ENCODE measurements around the gene SLC30A7.
A peak's percentile ranks its signal among the peaks of the same experiment; 100 is the strongest.

The SLC30A7 gene

GRCh38 chr1:100891380-100891779 is 4.5 kb upstream of the SLC30A7 start:
- DNase-seq (ENCODE audit: extremely low read depth, low read depth): no peak
- H3K4me3 ChIP-seq (replicated peaks; ENCODE audit: low read depth, low read length): no peak overlapping the region
- TF ChIP-seq CTCF (IDR thresholded peaks at IDR 0.05; ENCODE audit: low read depth, low read length, missing control alignments): no peak

GRCh38 chr1:100892554-100892953 is 3.3 kb upstream of the SLC30A7 start:
- DNase-seq (ENCODE audit: extremely low read depth, low read depth): no peak
- TF ChIP-seq CTCF (IDR thresholded peaks at IDR 0.05; ENCODE audit: low read depth, low read length, missing control alignments): no peak

GRCh38 chr1:100893718-100894117 is 2.2 kb upstream of the SLC30A7 start:
- peak overlapping the region; percentile 98 for H3K4me3 ChIP-seq (replicated peaks; ENCODE audit: low read depth, low read length)
- no peak for TF ChIP-seq CTCF (IDR thresholded peaks at IDR 0.05; ENCODE audit: low read depth, low read length, missing control alignments)
- DNase-seq (ENCODE audit: extremely low read depth, low read depth): no peak

More at GRCh38 chr1:100892554-100892953, 3.3 kb upstream of the SLC30A7 start:
- no peak overlapping the region for H3K4me3 ChIP-seq (replicated peaks; ENCODE audit: low read depth, low read length)

DNA sequence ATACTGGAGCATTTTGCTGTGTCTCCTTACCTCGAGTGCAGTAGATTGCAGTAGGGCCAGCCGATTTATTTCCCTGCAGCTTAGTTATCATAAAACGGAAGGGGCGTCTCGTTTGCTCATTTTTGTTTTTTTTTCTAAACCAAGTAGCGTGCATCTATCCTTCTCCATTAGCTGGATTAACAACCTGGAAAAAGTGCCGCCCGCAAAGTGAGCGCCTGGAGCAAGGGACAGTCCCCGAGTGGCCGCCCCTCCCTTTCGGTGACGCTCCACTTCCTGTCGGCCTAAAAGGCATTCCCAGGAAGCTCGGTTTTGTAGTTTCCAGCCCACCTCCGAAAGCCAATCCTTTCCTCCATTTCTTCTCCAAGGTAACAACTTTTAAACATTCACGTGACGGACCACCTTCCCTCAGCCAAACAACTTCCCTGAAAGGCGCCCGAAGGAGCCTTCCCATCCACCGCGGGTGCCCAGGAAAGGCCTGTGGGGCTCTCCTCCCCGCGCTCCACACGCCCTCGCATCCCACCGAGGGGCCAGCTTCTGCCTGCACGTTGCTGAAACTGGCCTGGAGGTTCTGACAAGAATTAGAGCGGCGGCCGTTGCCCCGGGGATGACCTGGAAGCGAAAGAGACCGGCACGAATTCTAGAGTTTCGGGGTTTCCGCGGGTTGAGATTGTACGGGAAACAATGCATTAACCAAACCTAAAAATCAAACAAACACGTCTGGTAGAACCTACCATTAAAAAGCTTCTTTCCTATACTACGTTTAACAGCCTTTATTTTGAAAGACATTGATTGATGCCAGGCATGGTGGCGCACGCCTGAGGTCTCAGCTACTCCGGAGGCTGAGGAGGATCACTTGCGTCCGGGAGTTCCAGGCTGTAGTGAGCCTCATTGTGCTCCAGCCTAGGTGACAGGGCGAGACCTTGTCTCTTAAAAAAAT is 1.0 kb upstream of the SLC30A7 start, which contains the start of gene EXTL2:
EXTL2 (minus strand) TSS at position 240 of the 937 bp plus-strand sequence. CDS start 6,085 bp downstream, outside the sequence.
- DNase-seq (ENCODE audit: extremely low read depth, low read depth): peak; percentile 77
- no peak for TF ChIP-seq CTCF (IDR thresholded peaks at IDR 0.05; ENCODE audit: low read depth, low read length, missing control alignments)
- peak within 1 kb of the TSS; percentile 98 for H3K4me3 ChIP-seq (replicated peaks; ENCODE audit: low read depth, low read length)

DNA sequence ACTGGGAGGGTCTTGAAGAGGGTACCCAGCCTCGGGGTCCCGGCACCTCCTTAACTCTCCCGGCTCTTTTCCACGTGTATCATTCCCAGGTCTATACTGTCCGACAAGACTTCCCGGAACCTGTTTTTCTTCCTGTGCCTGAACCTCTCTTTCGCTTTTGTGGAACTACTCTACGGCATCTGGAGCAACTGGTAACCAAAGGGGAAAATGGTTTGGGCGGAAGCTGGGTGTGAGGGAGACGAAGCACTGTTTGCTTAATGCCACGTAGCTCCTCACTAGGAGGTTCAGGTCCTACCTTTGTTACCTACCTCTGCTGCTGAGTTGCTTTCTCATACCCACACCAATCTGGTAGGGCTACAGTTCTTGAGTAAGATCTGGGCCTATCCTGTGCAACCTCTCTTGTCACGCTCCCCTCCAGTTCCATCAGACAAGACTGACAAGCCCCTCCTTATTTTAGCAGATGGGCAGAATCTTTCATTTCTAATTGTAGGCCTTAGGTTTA is 642 bp downstream of the SLC30A7 start:
- peak; percentile 4 for DNase-seq (ENCODE audit: extremely low read depth, low read depth)
- H3K4me3 ChIP-seq (replicated peaks; ENCODE audit: low read depth, low read length): peak overlapping the region; percentile 98
- TF ChIP-seq CTCF (IDR thresholded peaks at IDR 0.05; ENCODE audit: low read depth, low read length, missing control alignments): no peak

- no peak for TF ChIP-seq CTCF (IDR thresholded peaks at IDR 0.05; ENCODE audit: low read depth, low read length, missing control alignments)
- no peak overlapping the region for H3K4me3 ChIP-seq (replicated peaks; ENCODE audit: low read depth, low read length)
- DNase-seq (ENCODE audit: extremely low read depth, low read depth): no peak
Observed at GRCh38 chr1:100902365-100902764, 6.5 kb downstream of the SLC30A7 start.
